Measurements from ENCODE around the gene C5orf24. TPM values are rescaled to one million over a fixed set of nuclear protein-coding genes. Genes with fewer than 3 reads are reported as not detected.
"Not testable (repeated sequence)": the region's sequence is repeated elsewhere in the genome, so short reads cannot be mapped to it uniquely, and the experiment has no call there.

Gene C5orf24
- polyA plus RNA-seq, 3 donors: 5.6 to 17.1 (median 6.6) TPM

- Histone ChIP-seq H2AFZ (ENCODE audit: insufficient read depth, low read depth, low read length, poor library complexity, severe bottlenecking) (peak overlapping the region; percentile 89), H3K79me2 (ENCODE audit: insufficient read depth, low read length) (peaks cover 44% of the 10 kb centered on the region), H3K9ac (ENCODE audit: insufficient read depth, low read length, poor library complexity, severe bottlenecking) (peak overlapping the region; percentile 98), H3K27ac (ENCODE audit: low read depth in 1 of 2, low read length in 2 of 2) (peak overlapping the region; percentile 96 to 97), H3K36me3 (replicated peaks in 1 of 2; ENCODE audit: control insufficient read depth in 1 of 2, insufficient read depth in 2 of 2, low read length in 2 of 2) (peaks cover 0 to 26% of the 10 kb centered on the region in 2 donors), H3K27me3 (ENCODE audit: control insufficient read depth in 2 of 2, insufficient read depth in 2 of 2, low read length in 2 of 2) (no peaks in the 10 kb centered on the region), H4K20me1 (ENCODE audit: insufficient read depth, low read length) (peaks cover 15% of the 10 kb centered on the region), H3K4me3 (replicated peaks in 1 of 3; ENCODE audit: low read depth in 2 of 3, low read length in 3 of 3) (peak overlapping the region; percentile 1 to 86 (median 84)), H3K4me1 (ENCODE audit: control insufficient read depth in 1 of 2, insufficient read depth in 2 of 2, low read length in 2 of 2) (peaks cover 18 to 20% of the 10 kb centered on the region in 2 donors), H3K9me3 (replicated peaks in 1 of 2; ENCODE audit: control insufficient read depth in 1 of 2, insufficient read depth in 1 of 2, low read length in 2 of 2) (no peaks in the 10 kb centered on the region), H3K4me2 (replicated peaks; ENCODE audit: extremely low read depth, low read length, poor library complexity, severe bottlenecking) (peak overlapping the region; percentile 88)
- intact Hi-C loops (cut with micrococcal nuclease): loop anchor here in 1 of 2 donors (5.0 to 10.0 kb wide), 2 partner anchors 62 to 91 kb away; partner anchors contain the start of genes DDX46 and PCBD2
- H3K9me3 Mint-ChIP-seq: no peaks in the 10 kb centered on the region
- H3K36me3 Mint-ChIP-seq: peaks cover 7 to 34% of the 10 kb centered on the region in 2 donors
- no peak for DNase-seq
- no peaks in the 10 kb centered on the region for H3K27me3 Mint-ChIP-seq (ENCODE audit: low read depth in 3 of 3)
- H3K4me3 Mint-ChIP-seq: peak overlapping the region; percentile 87 to 91
- WGBS (ENCODE audit: insufficient coverage): 8% methylated on average over 8 of the region's 12 CpGs
- H3K27ac Mint-ChIP-seq: peak overlapping the region; percentile 88 to 95 (median 89)
- peaks cover 23% of the 10 kb centered on the region for H3K4me1 Mint-ChIP-seq
- TF ChIP-seq, protein P1, sequence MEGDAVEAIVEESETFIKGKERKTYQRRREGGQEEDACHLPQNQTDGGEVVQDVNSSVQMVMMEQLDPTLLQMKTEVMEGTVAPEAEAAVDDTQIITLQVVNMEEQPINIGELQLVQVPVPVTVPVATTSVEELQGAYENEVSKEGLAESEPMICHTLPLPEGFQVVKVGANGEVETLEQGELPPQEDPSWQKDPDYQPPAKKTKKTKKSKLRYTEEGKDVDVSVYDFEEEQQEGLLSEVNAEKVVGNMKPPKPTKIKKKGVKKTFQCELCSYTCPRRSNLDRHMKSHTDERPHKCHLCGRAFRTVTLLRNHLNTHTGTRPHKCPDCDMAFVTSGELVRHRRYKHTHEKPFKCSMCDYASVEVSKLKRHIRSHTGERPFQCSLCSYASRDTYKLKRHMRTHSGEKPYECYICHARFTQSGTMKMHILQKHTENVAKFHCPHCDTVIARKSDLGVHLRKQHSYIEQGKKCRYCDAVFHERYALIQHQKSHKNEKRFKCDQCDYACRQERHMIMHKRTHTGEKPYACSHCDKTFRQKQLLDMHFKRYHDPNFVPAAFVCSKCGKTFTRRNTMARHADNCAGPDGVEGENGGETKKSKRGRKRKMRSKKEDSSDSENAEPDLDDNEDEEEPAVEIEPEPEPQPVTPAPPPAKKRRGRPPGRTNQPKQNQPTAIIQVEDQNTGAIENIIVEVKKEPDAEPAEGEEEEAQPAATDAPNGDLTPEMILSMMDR (IDR thresholded peaks at IDR 0.05): no peak
Measured at GRCh38 chr5:134845335-134845851, 375 bp upstream of the C5orf24 start.

DNA sequence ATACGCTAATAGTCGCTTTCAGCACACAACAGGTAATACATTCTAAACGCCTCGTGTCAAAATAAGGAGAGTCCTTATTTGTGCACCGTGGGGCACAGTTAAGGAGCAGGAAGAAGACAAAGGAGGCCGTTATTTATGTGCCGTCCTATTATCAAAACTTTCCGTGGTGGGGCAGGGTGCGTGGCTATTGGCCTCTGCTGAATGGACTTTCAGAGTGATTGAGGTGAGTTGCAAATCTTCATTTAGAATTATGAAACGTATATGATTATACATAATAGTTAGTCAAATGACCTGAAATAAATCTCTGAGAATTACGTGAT is 833 bp downstream of the C5orf24 start:
- TF ChIP-seq, protein P1 (IDR thresholded peaks at IDR 0.05): no peak
- Histone ChIP-seq H3K27ac (ENCODE audit: low read depth in 1 of 2, low read length in 2 of 2) (peak overlapping the region; percentile 96 to 97), H4K20me1 (ENCODE audit: insufficient read depth, low read length) (peaks cover 25% of the 10 kb centered on the region), H3K27me3 (ENCODE audit: control insufficient read depth in 2 of 2, insufficient read depth in 2 of 2, low read length in 2 of 2) (no peaks in the 10 kb centered on the region), H3K4me2 (replicated peaks; ENCODE audit: extremely low read depth, low read length, poor library complexity, severe bottlenecking) (peak overlapping the region; percentile 88), H3K9me3 (replicated peaks in 1 of 2; ENCODE audit: control insufficient read depth in 1 of 2, insufficient read depth in 1 of 2, low read length in 2 of 2) (no peaks in the 10 kb centered on the region), H3K9ac (ENCODE audit: insufficient read depth, low read length, poor library complexity, severe bottlenecking) (peak overlapping the region; percentile 98), H2AFZ (ENCODE audit: insufficient read depth, low read depth, low read length, poor library complexity, severe bottlenecking) (peak overlapping the region; percentile 89), H3K4me3 (replicated peaks in 1 of 3; ENCODE audit: low read depth in 2 of 3, low read length in 3 of 3) (peak overlapping the region; percentile 68 to 86 (median 84)), H3K4me1 (ENCODE audit: control insufficient read depth in 1 of 2, insufficient read depth in 2 of 2, low read length in 2 of 2) (peaks cover 18 to 20% of the 10 kb centered on the region in 2 donors), H3K79me2 (ENCODE audit: insufficient read depth, low read length) (peaks cover 55% of the 10 kb centered on the region), H3K36me3 (replicated peaks in 1 of 2; ENCODE audit: control insufficient read depth in 1 of 2, insufficient read depth in 2 of 2, low read length in 2 of 2) (peaks cover 0 to 21% of the 10 kb centered on the region in 2 donors)
- Mint-ChIP-seq H3K27me3 (ENCODE audit: low read depth in 3 of 3) (no peaks in the 10 kb centered on the region), H3K4me3 (peak overlapping the region; percentile 87 to 91), H3K9me3 (no peaks in the 10 kb centered on the region), H3K4me1 (peaks cover 26% of the 10 kb centered on the region), H3K27ac (peak overlapping the region; percentile 88 to 95 (median 94)), H3K36me3 (peaks cover 9 to 38% of the 10 kb centered on the region in 2 donors)
- peak in 1 of 3 donors; percentile 9 for DNase-seq
- WGBS (ENCODE audit: insufficient coverage): no CpG with 5 or more reads among the region's 11 CpGs
- intact Hi-C loops (cut with micrococcal nuclease): loop anchor here in 1 of 2 donors (5.0 to 10.0 kb wide), 2 partner anchors 61 to 92 kb away; partner anchors contain the start of genes DDX46 and PCBD2

DNA sequence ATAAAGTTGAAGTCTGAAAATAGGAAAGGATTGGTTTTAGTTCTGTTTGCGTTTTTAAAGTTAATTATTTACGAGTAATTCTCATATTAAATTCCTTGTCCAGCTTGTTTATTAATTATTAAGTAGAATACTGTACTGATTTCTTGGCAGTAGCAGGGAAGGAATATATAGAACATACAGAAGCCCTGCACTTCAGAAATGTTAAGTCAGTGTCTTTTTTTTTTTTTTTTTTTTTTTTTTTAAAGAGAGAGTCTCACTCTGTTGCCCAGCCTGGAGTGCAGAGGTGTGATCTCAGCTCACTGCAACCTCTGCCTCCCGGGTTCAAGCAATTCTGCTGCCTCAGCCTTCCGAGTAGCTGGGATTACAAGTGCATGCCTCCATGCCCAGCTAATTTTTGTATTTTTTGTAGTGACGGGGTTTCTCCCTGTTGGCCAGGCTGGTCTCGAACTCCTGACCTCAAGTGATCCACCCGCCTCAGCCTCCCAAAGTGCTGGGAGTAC is 3.7 kb downstream of the C5orf24 start:
- intact Hi-C loops (cut with micrococcal nuclease): loop anchor here in 1 of 2 donors (5.0 to 10.0 kb wide), 2 partner anchors 58 to 95 kb away; partner anchors contain the start of genes DDX46 and PCBD2
- not testable (repeated sequence) for H3K4me3 Mint-ChIP-seq; H3K9me3 ChIP-seq (replicated peaks in 1 of 2; ENCODE audit: control insufficient read depth in 1 of 2, insufficient read depth in 1 of 2, low read length in 2 of 2); H2AFZ ChIP-seq (ENCODE audit: insufficient read depth, low read depth, low read length, poor library complexity, severe bottlenecking); H3K4me3 ChIP-seq (replicated peaks in 1 of 3; ENCODE audit: low read depth in 2 of 3, low read length in 3 of 3); H3K9ac ChIP-seq (ENCODE audit: insufficient read depth, low read length, poor library complexity, severe bottlenecking); DNase-seq; H3K4me2 ChIP-seq (replicated peaks; ENCODE audit: extremely low read depth, low read length, poor library complexity, severe bottlenecking); H3K27ac ChIP-seq (ENCODE audit: low read depth in 1 of 2, low read length in 2 of 2); H3K9me3 Mint-ChIP-seq; H3K27me3 ChIP-seq (ENCODE audit: control insufficient read depth in 2 of 2, insufficient read depth in 2 of 2, low read length in 2 of 2); H3K27me3 Mint-ChIP-seq (ENCODE audit: low read depth in 3 of 3)
- Mint-ChIP-seq H3K4me1 (peaks cover 26% of the 10 kb centered on the region), H3K27ac (peak overlapping the region in 1 of 7 donors; percentile 46), H3K36me3 (peaks cover 17 to 56% of the 10 kb centered on the region in 2 donors)
- H3K36me3 ChIP-seq (replicated peaks in 1 of 2; ENCODE audit: control insufficient read depth in 1 of 2, insufficient read depth in 2 of 2, low read length in 2 of 2): peaks cover 5 to 44% of the 10 kb centered on the region in 2 donors
- peaks cover 79% of the 10 kb centered on the region for H3K79me2 ChIP-seq (ENCODE audit: insufficient read depth, low read length)
- H3K4me1 ChIP-seq (ENCODE audit: control insufficient read depth in 1 of 2, insufficient read depth in 2 of 2, low read length in 2 of 2): peaks cover 18 to 20% of the 10 kb centered on the region in 2 donors
- WGBS (ENCODE audit: insufficient coverage): 100% methylated on average over 1 of the region's 7 CpGs
- H4K20me1 ChIP-seq (ENCODE audit: insufficient read depth, low read length): peaks cover 42% of the 10 kb centered on the region

Data from CD14-positive monocyte (primary cell).